ENCODE results near the gene MAST2. TPM values are rescaled to one million over a fixed set of nuclear protein-coding genes. Genes with fewer than 3 reads are reported as not detected.

MAST2 gene
- total RNA-seq (ENCODE audit: low replicate concordance), result 11.4 and 14.0 TPM in 2 replicates

GRCh38 chr1:45803299-45803780 lies at the start of gene MAST2:
TSS of gene MAST2 (plus strand) at chr1:45803612. CDS start at chr1:45803896, 284 bp downstream.

Other genes with a start within 250 kb of the MAST2 start
- gene NASP, start 219.6 kb upstream of the MAST2 start, total RNA-seq (ENCODE audit: low replicate concordance), result 33.9 and 34.9 TPM in 2 replicates
- gene CCDC17, start 179.6 kb upstream of the MAST2 start, total RNA-seq (ENCODE audit: low replicate concordance), result 0.35 and 0.45 TPM in 2 replicates
- 50.2 and 50.4 TPM in 2 replicates for gene GPBP1L1, start 117.1 kb upstream of the MAST2 start, total RNA-seq (ENCODE audit: low replicate concordance)
- 3.4 and 7.0 TPM in 2 replicates for gene TMEM69, start 115.4 kb upstream of the MAST2 start, total RNA-seq (ENCODE audit: low replicate concordance)
- 8.3 and 11.1 TPM in 2 replicates for gene IPP, start 53.0 kb upstream of the MAST2 start, total RNA-seq (ENCODE audit: low replicate concordance)